Adrenal gland (tissue), 12 donors: Measurements from ENCODE around the gene SPR. TPM values are rescaled to one million over a fixed set of nuclear protein-coding genes. Genes with fewer than 3 reads are reported as not detected.

ENCODE experiments used
- DNase-seq, 7 donors: peaks; one replicate each; pipeline ENCODE4 v3.0.0-alpha.2; 2019 to 2020
- H3K27ac ChIP-seq, 5 donors: fragments of 200-600 bp; sonication (generic) in 4 of 5; 1 replicate in 3 of 5; 2 replicates in 2 of 5; pipeline versions ENCODE4 v1.5.1 to v1.8.0; 2016 to 2020; ENCODE audit warnings: mild to moderate bottlenecking in 1 of 5
- H3K27me3 ChIP-seq: fragments of 200-600 bp; 2 replicates; pipeline ENCODE4 v1.8.0; 2021
- H3K36me3 ChIP-seq, 2 donors: fragments of 200-600 bp; replicated peaks in 1 of 2; 1 replicate in 1 of 2; 2 replicates in 1 of 2; pipeline versions ENCODE4 v1.5.1 to v1.8.0; 2018 to 2022
- H3K4me1 ChIP-seq, 2 donors: fragments of 200-600 bp; replicated peaks in 1 of 2; 1 replicate in 1 of 2; 2 replicates in 1 of 2; pipeline versions ENCODE4 v1.5.1 to v1.8.0; 2018 to 2021
- H3K4me3 ChIP-seq, 4 donors: fragments of 200-600 bp; sonication (generic) in 3 of 4; one replicate each; pipeline ENCODE4 v1.5.1; 2016 to 2018
- H3K9me3 ChIP-seq, 3 donors: fragments of 200-600 bp; sonication (generic) in 1 of 3; replicated peaks in 1 of 3; 1 replicate in 2 of 3; 2 replicates in 1 of 3; pipeline versions ENCODE4 v1.5.1 to v1.8.0; 2016 to 2021
- CTCF ChIP-seq, 6 experiments: fragments of 450-650 bp in 4 of 6; fragments of 200-600 bp in 2 of 6; sonication (generic) in 1 of 6; IDR thresholded peaks; 1 replicate in 5 of 6; 2 replicates in 1 of 6; pipeline versions ENCODE4 v1.5.1 to v1.8.0; 2016 to 2021; ENCODE audit warnings: antibody characterized with exemption in 6 of 6, mild to moderate bottlenecking in 2 of 6, moderate library complexity in 1 of 6
- POLR2A ChIP-seq, 2 donors: fragments of 450-650 bp; IDR thresholded peaks; one replicate each; pipeline ENCODE4 v1.6.1; 2017; ENCODE audit warnings: antibody characterized with exemption in 2 of 2, mild to moderate bottlenecking in 2 of 2, moderate library complexity in 1 of 2
- WGBS, 4 donors: extraction: QIAGEN DNeasy Blood & Tissue Kit in 2 of 4; methylation state at CpG; one replicate each; pipeline versions ENCODE4 v1.1.5 to v1.1.7; 2013 to 2017; 5-methylcytosine and 5-hydroxymethylcytosine counted together
- intact Hi-C, 2 donors: fragments of 100-400 bp; cut with DNase I; formaldehyde crosslinking; loops; one replicate each; pipeline versions ENCODE4 v1.14.1 to v1.15.0; 2022 to 2023
- polyA plus RNA-seq, 3 donors: library from polyadenylated mRNA; stranded (reverse); fragments of 200-250 nt in 2 of 3; fragments of 350-450 nt in 1 of 3; fragmentation: Illumina TruSeq in 1 of 3; extraction: RNeasy Lipid Tissue Mini Kit (QIAGEN cat#74804) in 1 of 3; gene quantifications; one replicate each; pipeline ENCODE4 v1.2.3, GENCODE V29; 2013 to 2014
- total RNA-seq, 9 donors: library from RNA; depleted of rRNA in 4 of 9; stranded (reverse); fragments of >200 nt in 4 of 9; fragments of 120-200 nt in 1 of 9; fragmentation: NEBNext Ultra II Directional in 1 of 9; extraction: Animal tissue kit (Norgen Biotek cat#: 25700) in 1 of 9; gene quantifications; one replicate each; pipeline versions ENCODE4 v1.1.0 to v1.2.4, GENCODE V29; 2013 to 2023
- donor health status: healthy with polysubstance abuse.
- donor health status: Bipolar disorder and iron deficiency.
- donor health status: DM: yes; HTN: yes; CAD: no.
- donor health status: DM: no; HTN: no; CAD: no.
- donor health status: DM: no; HTN: no; CAD: no.
- donor health status: DM: yes; HTN: yes; CAD: no.

Gene SPR
- total and polyA plus RNA-seq, 12 donors, result 33.7 to 116 (median 67.3) TPM

- no peaks in the 10 kb centered on the region for H3K4me1 ChIP-seq
- H3K9me3 ChIP-seq, result no peaks in the 10 kb centered on the region
- 50 to 65% (median 53%) methylated on average over 1 to 5 of the region's 5 CpGs for WGBS, 4 donors
- no peak for DNase-seq
- no peaks in the 10 kb centered on the region for H3K36me3 ChIP-seq
- H3K4me3 ChIP-seq, result no peak overlapping the region
- H3K27me3 ChIP-seq, result peaks cover 23% of the 10 kb centered on the region
- TF ChIP-seq CTCF (IDR thresholded peaks at IDR 0.05) (no peak), POLR2A (IDR thresholded peaks at IDR 0.05) (no peak)
- H3K27ac ChIP-seq, result no peak overlapping the region
- intact Hi-C loops, result no loop called here
Observed at GRCh38 chr2:72932045-72932740, 45.0 kb downstream of the SPR start.

GRCh38 chr2:72932805-72933204, 45.6 kb downstream of the SPR start:
- Histone ChIP-seq H3K27me3 (peaks cover 17% of the 10 kb centered on the region), H3K9me3 (no peaks in the 10 kb centered on the region), H3K36me3 (no peaks in the 10 kb centered on the region), H3K4me3 (no peak overlapping the region), H3K27ac (no peak overlapping the region), H3K4me1 (no peaks in the 10 kb centered on the region)
- intact Hi-C loops, result no loop called here
- no peak for DNase-seq
- 90 to 98% (median 95%) methylated on average over 2 to 4 of the region's 4 CpGs for WGBS, 4 donors
- TF ChIP-seq POLR2A (IDR thresholded peaks at IDR 0.05) (no peak), CTCF (IDR thresholded peaks at IDR 0.05) (no peak)

- no peaks in the 10 kb centered on the region for H3K9me3 ChIP-seq
- 87 to 96% (median 92%) methylated on average over 3 to 5 of the region's 5 CpGs for WGBS, 4 donors
- DNase-seq, result no peak
- no peaks in the 10 kb centered on the region for H3K4me1 ChIP-seq
- H3K36me3 ChIP-seq, result no peaks in the 10 kb centered on the region
- H3K27me3 ChIP-seq, result peaks cover 13% of the 10 kb centered on the region
- H3K4me3 ChIP-seq, result no peak overlapping the region
- intact Hi-C loops, result no loop called here
- TF ChIP-seq CTCF (IDR thresholded peaks at IDR 0.05), result no peak
- no peak for TF ChIP-seq POLR2A (IDR thresholded peaks at IDR 0.05)
- no peak overlapping the region for H3K27ac ChIP-seq
Observed at GRCh38 chr2:72933207-72933606, 46.0 kb downstream of the SPR start.

GRCh38 chr2:72933646-72934151, 46.5 kb downstream of the SPR start:
- 88 to 94% (median 92%) methylated on average over 8 to 12 of the region's 12 CpGs for WGBS, 4 donors
- H3K36me3 ChIP-seq, result no peaks in the 10 kb centered on the region
- H3K27ac ChIP-seq, result no peak overlapping the region
- no peaks in the 10 kb centered on the region for H3K9me3 ChIP-seq
- TF ChIP-seq CTCF (IDR thresholded peaks at IDR 0.05) (no peak), POLR2A (IDR thresholded peaks at IDR 0.05) (no peak)
- H3K4me1 ChIP-seq, result no peaks in the 10 kb centered on the region
- intact Hi-C loops, result no loop called here
- no peak for DNase-seq
- no peak overlapping the region for H3K4me3 ChIP-seq
- H3K27me3 ChIP-seq, result peaks cover 8% of the 10 kb centered on the region
